Erythroblast (primary cell): ENCODE results near the gene TCF20.

ENCODE experiments used
- GATA1 ChIP-seq: IDR thresholded peaks from 2 replicates; pipeline ENCODE4 v1.6.1; 2011; ENCODE audit warnings: low read depth, mild to moderate bottlenecking, control low read depth, low read length, moderate library complexity
- POLR2A ChIP-seq: IDR thresholded peaks from 2 replicates; pipeline ENCODE4 v1.6.1; 2011; ENCODE audit warnings: mild to moderate bottlenecking, low read length

GRCh38 chr22:42285604-42286003 lies 15.2 kb upstream of the TCF20 start:
- TF ChIP-seq POLR2A (no peak), GATA1 (no peak)
